ENCODE data around the gene ANKRD2.

Gene ANKRD2

GRCh38 chr10:97607095-97607636 is 34.6 kb downstream of the ANKRD2 start:
- no peaks in the 10 kb centered on the region for H3K36me3 ChIP-seq (ENCODE audit: control insufficient read depth in 5 of 5, insufficient read depth in 5 of 5, low read length in 5 of 5)
- no peak overlapping the region for H3K4me3 ChIP-seq (ENCODE audit: low read depth in 1 of 5, low read length in 5 of 5)
- no peaks in the 10 kb centered on the region for H3K9me3 ChIP-seq (ENCODE audit: control insufficient read depth in 5 of 5, low read length in 5 of 5)
- no peaks in the 10 kb centered on the region for H3K27me3 ChIP-seq (ENCODE audit: control insufficient read depth in 5 of 5, insufficient read depth in 4 of 5, low read length in 5 of 5)
- no peak overlapping the region for H3K27ac ChIP-seq (ENCODE audit: low read depth, low read length)
- H3K4me1 ChIP-seq (ENCODE audit: control insufficient read depth in 5 of 5, insufficient read depth in 5 of 5, low read length in 5 of 5): no peaks in the 10 kb centered on the region
- H3K9ac ChIP-seq (ENCODE audit: low read length in 5 of 5): no peak overlapping the region

- Histone ChIP-seq H3K9ac (ENCODE audit: low read length in 5 of 5) (no peak overlapping the region), H3K27me3 (ENCODE audit: control insufficient read depth in 5 of 5, insufficient read depth in 4 of 5, low read length in 5 of 5) (no peaks in the 10 kb centered on the region), H3K9me3 (ENCODE audit: control insufficient read depth in 5 of 5, low read length in 5 of 5) (no peaks in the 10 kb centered on the region), H3K4me1 (ENCODE audit: control insufficient read depth in 5 of 5, insufficient read depth in 5 of 5, low read length in 5 of 5) (no peaks in the 10 kb centered on the region), H3K4me3 (ENCODE audit: low read depth in 1 of 5, low read length in 5 of 5) (no peak overlapping the region), H3K36me3 (ENCODE audit: control insufficient read depth in 5 of 5, insufficient read depth in 5 of 5, low read length in 5 of 5) (no peaks in the 10 kb centered on the region), H3K27ac (ENCODE audit: low read depth, low read length) (no peak overlapping the region)
These were observed 36.5 kb downstream of the ANKRD2 start for GRCh38 chr10:97608991-97609561.

GRCh38 chr10:97611473-97611872 is 38.9 kb downstream of the ANKRD2 start:
- H3K4me3 ChIP-seq (ENCODE audit: low read depth in 1 of 5, low read length in 5 of 5): no peak overlapping the region
- H3K27ac ChIP-seq (ENCODE audit: low read depth, low read length): no peak overlapping the region
- no peak overlapping the region for H3K9ac ChIP-seq (ENCODE audit: low read length in 5 of 5)
- peaks cover 0 to 3% (median 0%) of the 10 kb centered on the region in 5 donors for H3K4me1 ChIP-seq (ENCODE audit: control insufficient read depth in 5 of 5, insufficient read depth in 5 of 5, low read length in 5 of 5)
- H3K36me3 ChIP-seq (ENCODE audit: control insufficient read depth in 5 of 5, insufficient read depth in 5 of 5, low read length in 5 of 5): peaks cover 0 to 6% (median 0%) of the 10 kb centered on the region in 5 donors
- H3K27me3 ChIP-seq (ENCODE audit: control insufficient read depth in 5 of 5, insufficient read depth in 4 of 5, low read length in 5 of 5): no peaks in the 10 kb centered on the region
- no peaks in the 10 kb centered on the region for H3K9me3 ChIP-seq (ENCODE audit: control insufficient read depth in 5 of 5, low read length in 5 of 5)

GRCh38 chr10:97612386-97612785 is 39.8 kb downstream of the ANKRD2 start:
- H3K36me3 ChIP-seq (ENCODE audit: control insufficient read depth in 5 of 5, insufficient read depth in 5 of 5, low read length in 5 of 5): peaks cover 0 to 6% (median 0%) of the 10 kb centered on the region in 5 donors
- H3K4me1 ChIP-seq (ENCODE audit: control insufficient read depth in 5 of 5, insufficient read depth in 5 of 5, low read length in 5 of 5): peaks cover 0 to 3% (median 0%) of the 10 kb centered on the region in 5 donors
- no peak overlapping the region for H3K4me3 ChIP-seq (ENCODE audit: low read depth in 1 of 5, low read length in 5 of 5)
- H3K9ac ChIP-seq (ENCODE audit: low read length in 5 of 5): no peak overlapping the region
- H3K27me3 ChIP-seq (ENCODE audit: control insufficient read depth in 5 of 5, insufficient read depth in 4 of 5, low read length in 5 of 5): no peaks in the 10 kb centered on the region
- H3K9me3 ChIP-seq (ENCODE audit: control insufficient read depth in 5 of 5, low read length in 5 of 5): no peaks in the 10 kb centered on the region
- H3K27ac ChIP-seq (ENCODE audit: low read depth, low read length): no peak overlapping the region

GRCh38 chr10:97618285-97618684 is 45.7 kb downstream of the ANKRD2 start:
- peak overlapping the region in 1 of 5 donors; percentile 30 for H3K9ac ChIP-seq (ENCODE audit: low read length in 5 of 5)
- no peak overlapping the region for H3K4me3 ChIP-seq (ENCODE audit: low read depth in 1 of 5, low read length in 5 of 5)
- no peaks in the 10 kb centered on the region for H3K9me3 ChIP-seq (ENCODE audit: control insufficient read depth in 5 of 5, low read length in 5 of 5)
- no peaks in the 10 kb centered on the region for H3K27me3 ChIP-seq (ENCODE audit: control insufficient read depth in 5 of 5, insufficient read depth in 4 of 5, low read length in 5 of 5)
- H3K36me3 ChIP-seq (ENCODE audit: control insufficient read depth in 5 of 5, insufficient read depth in 5 of 5, low read length in 5 of 5): peaks cover 0 to 6% (median 0%) of the 10 kb centered on the region in 5 donors
- no peak overlapping the region for H3K27ac ChIP-seq (ENCODE audit: low read depth, low read length)
- H3K4me1 ChIP-seq (ENCODE audit: control insufficient read depth in 5 of 5, insufficient read depth in 5 of 5, low read length in 5 of 5): peaks cover 0 to 3% (median 0%) of the 10 kb centered on the region in 5 donors

GRCh38 chr10:97618733-97619132 is 46.2 kb downstream of the ANKRD2 start:
- Histone ChIP-seq H3K27ac (ENCODE audit: low read depth, low read length) (no peak overlapping the region), H3K4me3 (ENCODE audit: low read depth in 1 of 5, low read length in 5 of 5) (no peak overlapping the region), H3K36me3 (ENCODE audit: control insufficient read depth in 5 of 5, insufficient read depth in 5 of 5, low read length in 5 of 5) (peaks cover 0 to 6% (median 0%) of the 10 kb centered on the region in 5 donors), H3K27me3 (ENCODE audit: control insufficient read depth in 5 of 5, insufficient read depth in 4 of 5, low read length in 5 of 5) (no peaks in the 10 kb centered on the region), H3K9me3 (ENCODE audit: control insufficient read depth in 5 of 5, low read length in 5 of 5) (no peaks in the 10 kb centered on the region), H3K9ac (ENCODE audit: low read length in 5 of 5) (peak overlapping the region in 1 of 5 donors; percentile 30), H3K4me1 (ENCODE audit: control insufficient read depth in 5 of 5, insufficient read depth in 5 of 5, low read length in 5 of 5) (peaks cover 0 to 3% (median 0%) of the 10 kb centered on the region in 5 donors)

- Histone ChIP-seq H3K4me3 (ENCODE audit: low read depth in 1 of 5, low read length in 5 of 5) (no peak overlapping the region), H3K36me3 (ENCODE audit: control insufficient read depth in 5 of 5, insufficient read depth in 5 of 5, low read length in 5 of 5) (no peaks in the 10 kb centered on the region), H3K9ac (ENCODE audit: low read length in 5 of 5) (no peak overlapping the region), H3K9me3 (ENCODE audit: control insufficient read depth in 5 of 5, low read length in 5 of 5) (no peaks in the 10 kb centered on the region), H3K4me1 (ENCODE audit: control insufficient read depth in 5 of 5, insufficient read depth in 5 of 5, low read length in 5 of 5) (no peaks in the 10 kb centered on the region), H3K27ac (ENCODE audit: low read depth, low read length) (no peak overlapping the region), H3K27me3 (ENCODE audit: control insufficient read depth in 5 of 5, insufficient read depth in 4 of 5, low read length in 5 of 5) (no peaks in the 10 kb centered on the region)
These were observed 50.7 kb downstream of the ANKRD2 start for GRCh38 chr10:97623277-97623676.

- Histone ChIP-seq H3K9ac (ENCODE audit: low read length in 5 of 5) (no peak overlapping the region), H3K27me3 (ENCODE audit: control insufficient read depth in 5 of 5, insufficient read depth in 4 of 5, low read length in 5 of 5) (no peaks in the 10 kb centered on the region), H3K4me1 (ENCODE audit: control insufficient read depth in 5 of 5, insufficient read depth in 5 of 5, low read length in 5 of 5) (peaks cover 0 to 3% (median 2%) of the 10 kb centered on the region in 5 donors), H3K4me3 (ENCODE audit: low read depth in 1 of 5, low read length in 5 of 5) (no peak overlapping the region), H3K36me3 (ENCODE audit: control insufficient read depth in 5 of 5, insufficient read depth in 5 of 5, low read length in 5 of 5) (no peaks in the 10 kb centered on the region), H3K9me3 (ENCODE audit: control insufficient read depth in 5 of 5, low read length in 5 of 5) (no peaks in the 10 kb centered on the region), H3K27ac (ENCODE audit: low read depth, low read length) (no peak overlapping the region)
These were observed 55.2 kb downstream of the ANKRD2 start for GRCh38 chr10:97627731-97628130.

GRCh38 chr10:97628228-97628627 is 55.6 kb downstream of the ANKRD2 start:
- no peaks in the 10 kb centered on the region for H3K9me3 ChIP-seq (ENCODE audit: control insufficient read depth in 5 of 5, low read length in 5 of 5)
- no peak overlapping the region for H3K27ac ChIP-seq (ENCODE audit: low read depth, low read length)

GRCh38 chr10:97629289-97629688 is 56.7 kb downstream of the ANKRD2 start:
- no peak overlapping the region for H3K27ac ChIP-seq (ENCODE audit: low read depth, low read length)
- H3K9ac ChIP-seq (ENCODE audit: low read length in 5 of 5): no peak overlapping the region
- no peaks in the 10 kb centered on the region for H3K36me3 ChIP-seq (ENCODE audit: control insufficient read depth in 5 of 5, insufficient read depth in 5 of 5, low read length in 5 of 5)
- H3K9me3 ChIP-seq (ENCODE audit: control insufficient read depth in 5 of 5, low read length in 5 of 5): no peaks in the 10 kb centered on the region
- H3K27me3 ChIP-seq (ENCODE audit: control insufficient read depth in 5 of 5, insufficient read depth in 4 of 5, low read length in 5 of 5): no peaks in the 10 kb centered on the region
- H3K4me3 ChIP-seq (ENCODE audit: low read depth in 1 of 5, low read length in 5 of 5): no peak overlapping the region
- peaks cover 0 to 15% (median 13%) of the 10 kb centered on the region in 5 donors for H3K4me1 ChIP-seq (ENCODE audit: control insufficient read depth in 5 of 5, insufficient read depth in 5 of 5, low read length in 5 of 5)

More at GRCh38 chr10:97628228-97628627, 55.6 kb downstream of the ANKRD2 start:
- no peaks in the 10 kb centered on the region for H3K27me3 ChIP-seq (ENCODE audit: control insufficient read depth in 5 of 5, insufficient read depth in 4 of 5, low read length in 5 of 5)
- peaks cover 0 to 8% (median 6%) of the 10 kb centered on the region in 5 donors for H3K4me1 ChIP-seq (ENCODE audit: control insufficient read depth in 5 of 5, insufficient read depth in 5 of 5, low read length in 5 of 5)
- no peaks in the 10 kb centered on the region for H3K36me3 ChIP-seq (ENCODE audit: control insufficient read depth in 5 of 5, insufficient read depth in 5 of 5, low read length in 5 of 5)
- no peak overlapping the region for H3K9ac ChIP-seq (ENCODE audit: low read length in 5 of 5)
- no peak overlapping the region for H3K4me3 ChIP-seq (ENCODE audit: low read depth in 1 of 5, low read length in 5 of 5)
